Posterior cingulate gyrus (tissue), 11 donors: Measurements from ENCODE around the gene DEFB119.
"Not testable (repeated sequence)": the region's sequence is repeated elsewhere in the genome, so short reads cannot be mapped to it uniquely, and the experiment has no call there.

ENCODE experiments used
- DNase-seq, 10 donors: peaks; one replicate each; pipeline versions ENCODE4 v3.0.0 to v3.0.0-alpha.2; 2020 to 2021; ENCODE audit warnings: mixed read lengths in 3 of 10
- intact Hi-C: fragments of 100-400 bp; cut with DNase I; formaldehyde crosslinking; loops from one replicate; pipeline ENCODE4 v1.15.1; 2023

The DEFB119 gene

GRCh38 chr20:31390490-31390889 lies at the start of gene DEFB119:
Gene DEFB119 (minus strand): TSS chr20:31390590. CDS start chr20:31390483, 107 bp downstream.
- no peak for DNase-seq
- intact Hi-C loops: no loop called here

GRCh38 chr20:31430568-31431115 lies 40.3 kb upstream of the DEFB119 start:
- intact Hi-C loops: no loop called here
- DNase-seq: no peak

- not testable (repeated sequence) for DNase-seq
Measured at GRCh38 chr20:31427576-31427975, 37.2 kb upstream of the DEFB119 start.

GRCh38 chr20:31426891-31427551 lies 36.6 kb upstream of the DEFB119 start:
- DNase-seq, intact Hi-C loops: not testable (repeated sequence)

More at GRCh38 chr20:31427576-31427975, 37.2 kb upstream of the DEFB119 start:
- intact Hi-C loops: not testable (repeated sequence)

- no peak for DNase-seq
- intact Hi-C loops: no loop called here
Measured at GRCh38 chr20:31425797-31426196, 35.4 kb upstream of the DEFB119 start.

GRCh38 chr20:31418307-31418706 lies 27.9 kb upstream of the DEFB119 start:
- intact Hi-C loops: no loop called here
- DNase-seq: no peak

GRCh38 chr20:31415653-31416052 lies 25.3 kb upstream of the DEFB119 start:
- intact Hi-C loops: no loop called here
- no peak for DNase-seq

GRCh38 chr20:31414381-31414780 lies 24.0 kb upstream of the DEFB119 start:
- intact Hi-C loops: no loop called here
- no peak for DNase-seq

GRCh38 chr20:31410011-31410410 lies 19.6 kb upstream of the DEFB119 start:
- intact Hi-C loops: no loop called here
- DNase-seq: no peak

- intact Hi-C loops: no loop called here
Measured at GRCh38 chr20:31406115-31406514, 15.7 kb upstream of the DEFB119 start, which contains the start of gene DEFB121. Gene DEFB121 (minus strand): TSS chr20:31406215. CDS start chr20:31406152, 63 bp downstream.

GRCh38 chr20:31403886-31404285 lies 13.5 kb upstream of the DEFB119 start:
- intact Hi-C loops: no loop called here
- no peak for DNase-seq

More at GRCh38 chr20:31406115-31406514, 15.7 kb upstream of the DEFB119 start, which contains the start of gene DEFB121:
- no peak for DNase-seq

GRCh38 chr20:31394900-31395299 lies 4.5 kb upstream of the DEFB119 start:
- no peak for DNase-seq
- intact Hi-C loops: no loop called here

GRCh38 chr20:31392836-31393235 lies 2.4 kb upstream of the DEFB119 start:
- intact Hi-C loops: no loop called here
- DNase-seq: no peak

GRCh38 chr20:31374346-31374745 lies 16.0 kb downstream of the DEFB119 start:
- intact Hi-C loops: no loop called here
- DNase-seq: no peak

GRCh38 chr20:31368301-31368700 lies 22.1 kb downstream of the DEFB119 start, which contains the start of gene DEFB118:
Gene DEFB118 (plus strand): TSS chr20:31368601. CDS start chr20:31368651, 50 bp downstream.
- DNase-seq: no peak
- intact Hi-C loops: no loop called here

GRCh38 chr20:31364272-31364671 lies 26.1 kb downstream of the DEFB119 start:
- intact Hi-C loops, DNase-seq: not testable (repeated sequence)

- DNase-seq: no peak
Measured at GRCh38 chr20:31363295-31363694, 27.1 kb downstream of the DEFB119 start.

GRCh38 chr20:31355981-31356380 lies 34.4 kb downstream of the DEFB119 start:
- intact Hi-C loops: no loop called here
- DNase-seq: no peak

More at GRCh38 chr20:31363295-31363694, 27.1 kb downstream of the DEFB119 start:
- intact Hi-C loops: no loop called here

- DNase-seq: no peak
- intact Hi-C loops: no loop called here
Measured at GRCh38 chr20:31341470-31341869, 48.9 kb downstream of the DEFB119 start.

- DNase-seq: no peak
- intact Hi-C loops: no loop called here
Measured at GRCh38 chr20:31330893-31331292, 59.5 kb downstream of the DEFB119 start.
